ENCODE data around the gene MED23.

MED23 gene

DNA sequence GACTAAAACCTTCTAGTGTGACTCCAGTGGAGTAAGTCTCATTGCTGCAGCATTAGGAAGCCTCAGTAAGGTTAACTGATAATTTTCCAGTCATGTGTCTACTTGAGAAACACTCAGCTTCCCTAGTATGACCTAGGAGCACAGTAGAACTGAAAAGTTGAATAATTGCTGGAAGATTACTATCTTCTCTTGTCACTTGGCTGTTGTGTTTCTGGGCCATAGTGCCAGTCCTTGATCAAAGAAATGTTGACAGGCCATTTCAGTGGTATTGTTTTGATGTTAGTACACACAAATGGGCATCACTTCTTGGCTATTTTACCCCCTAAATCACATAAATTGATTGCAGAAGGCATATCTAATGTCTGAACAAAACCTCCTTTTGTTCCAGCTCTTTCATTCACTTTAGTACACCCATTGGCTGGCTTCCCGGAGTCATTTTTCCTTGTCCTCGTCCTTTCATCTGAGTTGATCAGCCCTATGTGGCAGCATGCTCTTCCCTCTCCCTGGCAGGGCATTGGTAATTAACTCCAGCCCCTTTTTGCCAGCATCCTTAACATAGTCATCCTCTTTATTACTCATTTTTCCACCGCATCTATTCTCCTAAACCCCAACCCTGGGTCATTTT is 15.1 kb upstream of the MED23 start:
- Histone ChIP-seq H3K27me3 (ENCODE audit: insufficient read depth, poor library complexity, severe bottlenecking) (no peaks in the 10 kb centered on the region), H3K27ac (replicated peaks) (no peak overlapping the region), H3K4me3 (replicated peaks; ENCODE audit: insufficient read depth, low read length) (no peak overlapping the region)
- no peak for TF ChIP-seq POLR2AphosphoS5 (IDR thresholded peaks at IDR 0.05; ENCODE audit: low read depth)
- TF ChIP-seq, protein P1, sequence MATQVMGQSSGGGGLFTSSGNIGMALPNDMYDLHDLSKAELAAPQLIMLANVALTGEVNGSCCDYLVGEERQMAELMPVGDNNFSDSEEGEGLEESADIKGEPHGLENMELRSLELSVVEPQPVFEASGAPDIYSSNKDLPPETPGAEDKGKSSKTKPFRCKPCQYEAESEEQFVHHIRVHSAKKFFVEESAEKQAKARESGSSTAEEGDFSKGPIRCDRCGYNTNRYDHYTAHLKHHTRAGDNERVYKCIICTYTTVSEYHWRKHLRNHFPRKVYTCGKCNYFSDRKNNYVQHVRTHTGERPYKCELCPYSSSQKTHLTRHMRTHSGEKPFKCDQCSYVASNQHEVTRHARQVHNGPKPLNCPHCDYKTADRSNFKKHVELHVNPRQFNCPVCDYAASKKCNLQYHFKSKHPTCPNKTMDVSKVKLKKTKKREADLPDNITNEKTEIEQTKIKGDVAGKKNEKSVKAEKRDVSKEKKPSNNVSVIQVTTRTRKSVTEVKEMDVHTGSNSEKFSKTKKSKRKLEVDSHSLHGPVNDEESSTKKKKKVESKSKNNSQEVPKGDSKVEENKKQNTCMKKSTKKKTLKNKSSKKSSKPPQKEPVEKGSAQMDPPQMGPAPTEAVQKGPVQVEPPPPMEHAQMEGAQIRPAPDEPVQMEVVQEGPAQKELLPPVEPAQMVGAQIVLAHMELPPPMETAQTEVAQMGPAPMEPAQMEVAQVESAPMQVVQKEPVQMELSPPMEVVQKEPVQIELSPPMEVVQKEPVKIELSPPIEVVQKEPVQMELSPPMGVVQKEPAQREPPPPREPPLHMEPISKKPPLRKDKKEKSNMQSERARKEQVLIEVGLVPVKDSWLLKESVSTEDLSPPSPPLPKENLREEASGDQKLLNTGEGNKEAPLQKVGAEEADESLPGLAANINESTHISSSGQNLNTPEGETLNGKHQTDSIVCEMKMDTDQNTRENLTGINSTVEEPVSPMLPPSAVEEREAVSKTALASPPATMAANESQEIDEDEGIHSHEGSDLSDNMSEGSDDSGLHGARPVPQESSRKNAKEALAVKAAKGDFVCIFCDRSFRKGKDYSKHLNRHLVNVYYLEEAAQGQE (IDR thresholded peaks at IDR 0.05; ENCODE audit: insufficient replicate concordance, low read depth) = no peak
- DNase-seq (ENCODE audit: low read depth in 1 of 2, low spot score in 1 of 2) = no peak

DNA sequence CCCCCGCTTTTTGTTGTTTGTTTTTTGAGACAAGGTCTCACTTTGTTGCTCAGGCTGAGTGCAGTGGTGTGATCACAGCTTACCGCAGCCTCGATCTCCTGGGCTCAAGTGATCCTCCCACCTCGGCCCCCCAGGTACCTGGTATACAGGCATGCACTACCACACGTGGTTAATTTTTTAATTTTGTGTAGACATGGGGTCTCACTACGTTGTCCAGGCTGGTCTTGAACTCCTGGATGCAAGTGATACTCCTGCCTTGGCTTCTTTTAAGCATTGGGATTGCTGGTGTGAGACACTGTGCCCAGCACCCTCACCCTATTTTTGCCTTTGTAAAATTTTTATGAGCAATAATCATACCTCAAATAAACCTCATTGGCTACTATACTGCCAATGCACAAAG is 14.5 kb upstream of the MED23 start:
- DNase-seq (ENCODE audit: low read depth in 1 of 2, low spot score in 1 of 2) = no peak
- no peak overlapping the region for H3K4me3 ChIP-seq (replicated peaks; ENCODE audit: insufficient read depth, low read length)
- no peak for TF ChIP-seq POLR2AphosphoS5 (IDR thresholded peaks at IDR 0.05; ENCODE audit: low read depth)
- TF ChIP-seq SPI1 (IDR thresholded peaks at IDR 0.05; ENCODE audit: borderline replicate concordance, low read depth) = no peak
- TF ChIP-seq, protein P2, sequence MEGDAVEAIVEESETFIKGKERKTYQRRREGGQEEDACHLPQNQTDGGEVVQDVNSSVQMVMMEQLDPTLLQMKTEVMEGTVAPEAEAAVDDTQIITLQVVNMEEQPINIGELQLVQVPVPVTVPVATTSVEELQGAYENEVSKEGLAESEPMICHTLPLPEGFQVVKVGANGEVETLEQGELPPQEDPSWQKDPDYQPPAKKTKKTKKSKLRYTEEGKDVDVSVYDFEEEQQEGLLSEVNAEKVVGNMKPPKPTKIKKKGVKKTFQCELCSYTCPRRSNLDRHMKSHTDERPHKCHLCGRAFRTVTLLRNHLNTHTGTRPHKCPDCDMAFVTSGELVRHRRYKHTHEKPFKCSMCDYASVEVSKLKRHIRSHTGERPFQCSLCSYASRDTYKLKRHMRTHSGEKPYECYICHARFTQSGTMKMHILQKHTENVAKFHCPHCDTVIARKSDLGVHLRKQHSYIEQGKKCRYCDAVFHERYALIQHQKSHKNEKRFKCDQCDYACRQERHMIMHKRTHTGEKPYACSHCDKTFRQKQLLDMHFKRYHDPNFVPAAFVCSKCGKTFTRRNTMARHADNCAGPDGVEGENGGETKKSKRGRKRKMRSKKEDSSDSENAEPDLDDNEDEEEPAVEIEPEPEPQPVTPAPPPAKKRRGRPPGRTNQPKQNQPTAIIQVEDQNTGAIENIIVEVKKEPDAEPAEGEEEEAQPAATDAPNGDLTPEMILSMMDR (IDR thresholded peaks at IDR 0.05; ENCODE audit: insufficient read depth, low read length) = no peak
- TF ChIP-seq GABPA (IDR thresholded peaks at IDR 0.05; ENCODE audit: low read depth) = no peak
- TF ChIP-seq, protein P1 (IDR thresholded peaks at IDR 0.05; ENCODE audit: insufficient replicate concordance, low read depth) = no peak
- no peak overlapping the region for H3K27ac ChIP-seq (replicated peaks)
- no peaks in the 10 kb centered on the region for H3K27me3 ChIP-seq (ENCODE audit: insufficient read depth, poor library complexity, severe bottlenecking)

- Histone ChIP-seq H3K27me3 (ENCODE audit: insufficient read depth, poor library complexity, severe bottlenecking) (no peaks in the 10 kb centered on the region), H3K4me3 (replicated peaks; ENCODE audit: insufficient read depth, low read length) (no peak overlapping the region), H3K27ac (replicated peaks) (no peak overlapping the region)
- no peak for DNase-seq (ENCODE audit: low read depth in 1 of 2, low spot score in 1 of 2)
- TF ChIP-seq POLR2AphosphoS5 (IDR thresholded peaks at IDR 0.05; ENCODE audit: low read depth) (no peak), SPI1 (IDR thresholded peaks at IDR 0.05; ENCODE audit: borderline replicate concordance, low read depth) (no peak), GABPA (IDR thresholded peaks at IDR 0.05; ENCODE audit: low read depth) (no peak)
- TF ChIP-seq, protein P1 (IDR thresholded peaks at IDR 0.05; ENCODE audit: insufficient replicate concordance, low read depth) = no peak
- TF ChIP-seq, protein P2 (IDR thresholded peaks at IDR 0.05; ENCODE audit: insufficient read depth, low read length) = no peak
Measured at GRCh38 chr6:131641554-131641953, 13.5 kb upstream of the MED23 start.

Data from HL-60 (cell line).